Measurements from ENCODE around the gene KIF26B. TPM values are rescaled to one million over a fixed set of nuclear protein-coding genes. Genes with fewer than 3 reads are reported as not detected.
A peak's percentile ranks its signal among the peaks of the same experiment; 100 is the strongest.

The KIF26B gene
- total RNA-seq, 1 donor from 2014 or later: 43.1 TPM

DNA sequence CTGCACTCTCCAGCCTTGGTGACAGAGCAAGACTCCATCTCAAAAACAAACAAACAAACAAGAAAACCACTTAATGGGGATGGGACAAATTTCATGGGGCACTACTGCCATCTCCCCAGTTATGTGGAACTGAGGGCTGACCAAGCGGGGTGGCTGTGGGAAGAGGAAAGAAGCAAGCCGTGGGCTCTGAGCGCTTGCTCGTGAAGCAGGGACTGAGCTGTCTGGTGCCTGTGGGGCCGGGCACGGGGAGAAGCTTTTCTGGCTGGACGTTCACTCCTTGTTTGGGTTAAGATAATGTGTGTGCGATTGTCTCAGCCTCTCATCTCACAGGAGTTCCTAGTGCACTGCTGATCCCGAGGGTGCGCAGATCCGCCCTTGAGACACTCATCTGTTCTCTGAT is 22.0 kb upstream of the KIF26B start:
- no peak for DNase-seq (ENCODE audit: low spot score)

DNA sequence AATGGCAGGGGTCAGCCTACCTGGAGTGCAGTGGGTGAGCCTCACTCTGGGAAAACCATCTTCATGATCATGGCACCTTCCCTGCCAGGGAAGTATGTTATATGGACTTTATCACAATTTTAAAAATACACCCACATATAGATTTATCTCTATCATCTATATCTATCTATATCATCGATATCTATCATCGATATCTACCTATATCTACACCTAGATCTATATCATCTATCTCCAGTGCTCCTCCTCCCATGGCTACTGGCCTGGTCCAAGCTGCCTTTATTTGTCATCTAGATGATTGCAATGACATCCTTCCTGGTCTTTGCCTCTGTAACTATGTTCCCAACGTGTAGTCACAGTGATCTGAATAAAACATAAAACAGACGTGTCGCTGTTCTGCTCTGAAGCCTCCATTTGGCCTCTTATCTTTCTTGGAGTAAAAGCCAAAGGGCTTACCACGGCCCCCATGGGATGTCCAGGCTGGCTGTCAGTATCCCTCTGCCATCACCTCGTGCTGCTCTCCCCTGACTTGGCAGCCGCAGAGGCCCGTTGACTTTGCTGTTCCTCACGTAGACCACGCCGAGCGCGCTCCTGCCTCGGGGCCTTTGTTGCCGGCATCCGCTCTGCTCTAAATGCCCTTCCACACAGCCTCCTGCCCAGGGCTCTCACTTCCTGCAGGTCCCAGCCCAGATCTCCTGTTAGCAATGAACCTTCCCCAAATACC is 20.6 kb upstream of the KIF26B start:
- no peak for DNase-seq (ENCODE audit: low spot score)

DNA sequence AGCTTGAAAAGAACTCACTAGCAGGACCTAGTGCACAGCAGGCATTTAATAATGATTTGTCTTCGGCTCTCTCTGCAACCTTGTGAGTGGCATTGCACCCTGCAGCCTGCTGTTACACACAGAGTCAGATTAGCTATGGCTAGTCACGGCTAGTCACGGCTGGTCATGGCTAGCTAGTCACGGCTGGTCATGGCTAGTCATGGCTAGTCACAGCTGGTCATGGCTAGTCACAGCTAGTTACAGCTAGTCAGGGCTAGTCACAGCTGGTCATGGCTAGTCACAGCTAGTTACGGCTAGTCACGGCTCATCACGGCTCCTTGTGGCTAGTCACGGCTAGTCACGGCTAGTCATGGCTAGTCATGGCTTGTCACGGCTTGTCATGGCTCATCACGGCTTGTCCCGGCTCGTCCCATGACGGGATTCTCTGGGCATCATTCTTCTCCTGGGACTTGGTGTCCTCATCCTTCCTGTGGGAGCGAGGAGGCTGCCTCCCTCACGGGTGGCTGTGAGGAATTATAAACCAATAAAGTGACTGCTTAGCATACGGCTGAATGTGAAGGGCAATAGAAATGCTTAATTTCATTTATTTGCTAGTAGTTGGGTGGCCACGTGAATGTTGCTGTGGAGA is 12.5 kb upstream of the KIF26B start:
- DNase-seq (ENCODE audit: low spot score): no peak

DNA sequence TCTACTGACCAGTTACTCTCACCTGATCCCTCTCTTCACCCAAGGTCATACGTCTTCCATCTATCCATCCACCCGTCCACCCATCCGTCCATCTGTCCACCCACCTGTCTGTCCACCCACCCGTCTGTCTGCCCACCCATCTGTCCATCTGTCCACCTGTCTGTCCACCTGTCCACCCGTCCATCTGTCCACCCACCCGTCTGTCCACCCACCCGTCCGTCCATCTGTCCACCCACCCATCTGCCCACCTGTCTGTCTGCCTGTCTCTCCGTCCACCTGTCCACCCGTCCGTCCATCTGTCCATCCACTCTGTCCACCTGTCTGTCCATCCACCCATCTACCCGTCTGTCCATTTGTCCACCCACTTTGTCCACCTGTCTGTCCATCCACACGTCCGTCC is 11.8 kb upstream of the KIF26B start:
- DNase-seq (ENCODE audit: low spot score): no peak

DNA sequence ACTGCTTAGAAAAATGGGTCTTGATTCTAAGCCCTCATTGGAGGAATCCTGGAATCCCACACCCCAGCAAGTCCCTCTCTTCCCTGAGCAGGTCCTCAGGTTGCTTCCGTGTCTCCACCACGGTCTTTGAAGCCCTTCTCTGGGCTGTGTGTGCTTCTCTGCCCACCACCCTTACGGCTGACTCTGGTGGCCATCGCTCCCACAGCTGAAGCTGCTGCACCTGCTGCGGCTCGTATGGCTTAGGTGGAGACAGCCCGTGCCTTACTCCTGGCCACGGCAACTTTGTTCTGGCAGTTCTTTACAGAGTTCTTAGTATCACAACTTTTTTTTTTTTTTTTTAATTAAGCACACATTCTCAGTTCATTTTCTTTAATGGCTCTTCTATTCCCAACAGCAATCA is 10.9 kb upstream of the KIF26B start:
- no peak for DNase-seq (ENCODE audit: low spot score)

DNA sequence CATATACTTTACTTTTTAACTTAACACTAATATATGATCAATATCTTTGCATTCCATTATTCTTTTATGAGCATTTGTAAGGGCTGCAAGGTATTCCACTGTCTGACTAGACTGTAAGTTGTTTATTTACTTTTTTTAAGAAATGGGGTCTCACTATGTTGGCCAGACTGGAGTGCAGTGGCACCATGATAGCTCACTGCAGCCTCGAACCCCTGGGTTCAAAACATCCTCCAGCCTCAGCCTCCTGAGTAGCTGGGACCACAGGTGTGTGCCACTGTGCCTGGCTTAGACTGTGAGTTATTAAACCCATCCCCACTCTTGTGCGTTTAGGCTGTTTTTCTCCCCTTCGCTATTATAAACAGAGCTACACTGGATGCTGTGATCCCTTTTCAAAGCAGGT is 6.7 kb upstream of the KIF26B start:
- DNase-seq (ENCODE audit: low spot score): no peak

DNA sequence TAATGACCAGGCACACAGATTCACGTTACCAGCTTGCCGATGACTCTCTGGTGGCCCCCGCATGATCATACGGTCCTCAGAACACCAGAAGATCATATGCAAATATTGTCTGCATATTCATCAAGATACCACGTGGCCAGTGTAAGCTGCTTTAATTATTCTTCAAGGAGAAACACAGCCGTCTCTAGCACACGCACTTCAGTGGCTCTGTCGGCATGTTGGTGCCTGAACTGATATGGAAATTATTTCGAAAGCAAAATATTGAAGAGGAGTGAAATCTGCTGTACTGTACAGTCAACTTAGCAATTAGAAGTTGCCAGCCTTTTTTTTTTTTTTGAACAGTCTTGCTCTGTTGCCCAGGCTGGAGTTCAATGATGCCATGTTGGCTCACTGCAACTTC is 5.9 kb upstream of the KIF26B start:
- no peak for DNase-seq (ENCODE audit: low spot score)

DNA sequence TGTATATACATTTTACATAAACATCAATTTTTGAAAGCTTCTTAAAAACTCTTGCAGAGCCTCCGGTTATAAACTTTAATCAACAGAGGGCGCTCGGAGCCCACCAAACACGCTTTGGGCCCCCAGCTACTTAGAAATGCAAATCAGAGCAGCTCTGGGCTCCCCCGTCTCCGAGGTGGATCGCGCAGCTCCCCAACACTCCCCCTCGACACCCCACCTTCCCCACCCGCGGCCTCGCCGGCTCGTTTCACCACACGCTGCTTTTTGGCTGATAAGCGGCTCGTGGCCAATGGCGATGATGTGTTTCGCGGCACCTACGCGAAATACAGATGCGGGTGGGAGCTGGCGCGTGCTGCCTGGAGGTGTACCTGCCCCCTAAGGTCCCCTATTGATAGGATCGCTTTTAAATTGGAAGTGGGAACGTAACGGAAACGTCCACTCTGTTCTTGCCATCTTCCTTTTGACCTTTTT is 1.7 kb upstream of the KIF26B start:
- DNase-seq (ENCODE audit: low spot score): peak; percentile 88

DNA sequence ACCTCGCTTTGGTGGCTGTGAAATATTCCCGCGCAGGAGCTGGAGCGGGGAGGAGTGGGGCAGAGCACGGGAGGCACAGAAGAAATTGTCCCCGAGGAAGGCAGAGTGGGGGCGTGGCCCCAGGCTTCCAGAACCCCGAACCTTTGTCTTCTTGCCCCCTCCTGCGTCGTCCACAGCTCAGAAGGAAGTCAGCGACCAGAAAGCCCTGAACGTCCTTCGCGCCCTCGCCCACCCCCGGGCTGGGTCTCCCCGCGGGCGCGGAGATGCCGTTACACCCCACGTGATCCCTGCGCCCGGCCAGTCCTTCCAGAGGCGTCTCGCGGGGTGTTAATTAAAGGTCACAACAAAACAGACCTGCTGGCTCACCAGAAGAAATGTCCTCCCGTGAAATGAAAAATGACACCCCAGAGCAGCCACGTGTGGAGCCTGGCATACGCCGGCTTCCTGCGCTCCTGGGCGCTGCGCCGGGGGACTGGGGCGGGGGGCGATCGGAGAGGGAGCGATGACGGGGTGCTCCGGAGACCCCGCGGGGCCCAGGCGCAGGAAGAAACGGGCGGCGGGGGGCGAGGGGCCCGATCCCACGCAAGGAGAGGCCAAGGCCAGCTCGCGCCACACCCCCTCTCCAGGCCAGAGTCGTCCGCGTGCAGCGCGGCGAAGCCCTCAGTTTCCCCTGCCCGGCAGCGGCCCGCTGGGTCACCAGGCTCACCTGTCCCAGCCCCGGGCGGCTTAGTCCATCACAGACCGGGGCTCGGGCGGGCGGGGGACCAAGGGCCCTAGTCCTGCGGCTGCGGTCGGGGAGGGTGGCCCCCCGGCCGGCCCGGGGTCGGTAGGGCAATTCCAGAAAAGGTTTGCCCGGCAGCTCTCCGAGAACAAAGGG is 995 bp upstream of the KIF26B start:
- DNase-seq (ENCODE audit: low spot score): peak; percentile 44

DNA sequence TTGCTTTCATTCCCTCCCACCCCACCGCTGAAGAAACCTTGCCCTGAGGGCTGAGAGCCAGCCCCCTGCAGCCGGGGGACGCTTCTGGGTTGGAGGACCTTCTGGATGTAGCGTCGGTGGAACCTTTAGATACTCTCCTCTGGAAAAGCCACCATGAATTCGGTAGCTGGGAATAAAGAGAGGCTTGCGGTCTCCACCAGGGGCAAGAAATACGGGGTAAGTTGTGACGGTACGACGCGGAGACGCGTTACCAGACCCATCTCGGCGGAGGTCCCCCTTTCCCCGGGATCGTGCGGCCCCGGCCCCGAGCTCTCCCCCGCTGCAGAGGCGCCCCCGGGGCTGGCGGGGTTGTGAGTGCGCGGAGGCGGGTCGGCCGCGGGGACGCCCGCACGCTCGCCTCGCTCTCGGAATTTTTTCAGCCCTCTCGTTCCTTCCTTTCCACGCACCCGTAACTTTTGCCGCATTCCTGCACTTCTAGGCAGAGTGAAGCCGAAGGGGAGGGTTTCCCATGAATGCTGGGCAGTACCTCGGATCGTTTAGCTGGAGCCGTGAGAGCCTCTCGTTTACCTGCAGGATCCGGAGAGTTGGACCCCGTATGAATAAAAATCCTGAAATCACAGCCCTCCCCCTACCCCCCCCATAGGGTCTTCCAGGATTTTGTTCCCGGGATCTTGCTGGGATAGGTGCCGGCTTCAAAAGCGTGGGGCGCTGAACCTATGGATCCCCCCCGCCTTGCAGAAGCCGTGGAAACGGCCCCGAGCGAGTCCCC is 671 bp downstream of the KIF26B start:
- peak; percentile 22 for DNase-seq (ENCODE audit: low spot score)

DNA sequence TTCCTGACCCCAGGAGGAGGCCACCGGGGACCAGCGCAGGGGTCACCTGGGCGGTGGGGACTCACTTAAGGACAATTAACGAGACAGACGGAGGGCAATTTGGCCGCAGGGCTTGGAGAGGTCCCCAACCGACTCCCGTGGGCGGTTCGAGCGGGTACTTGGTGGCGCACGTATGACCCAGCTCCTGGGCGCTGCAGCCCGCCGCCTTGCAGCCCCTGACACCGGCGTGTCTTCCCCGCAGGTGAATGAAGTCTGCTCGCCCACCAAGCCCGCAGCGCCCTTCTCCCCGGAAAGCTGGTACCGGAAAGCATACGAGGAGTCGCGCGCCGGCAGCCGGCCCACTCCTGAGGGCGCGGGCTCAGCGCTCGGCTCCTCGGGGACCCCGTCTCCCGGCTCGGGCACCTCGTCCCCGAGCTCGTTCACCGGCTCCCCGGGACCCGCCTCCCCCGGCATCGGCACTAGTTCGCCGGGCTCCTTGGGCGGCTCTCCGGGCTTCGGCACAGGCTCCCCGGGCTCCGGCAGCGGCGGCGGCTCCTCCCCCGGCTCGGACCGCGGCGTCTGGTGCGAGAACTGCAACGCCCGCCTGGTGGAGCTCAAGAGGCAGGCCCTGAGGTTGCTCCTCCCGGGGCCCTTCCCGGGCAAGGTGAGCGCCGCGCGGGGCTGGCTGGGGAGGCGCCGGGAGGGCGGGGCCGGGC is 1.4 kb downstream of the KIF26B start:
- peak; percentile 87 for DNase-seq (ENCODE audit: low spot score)

DNA sequence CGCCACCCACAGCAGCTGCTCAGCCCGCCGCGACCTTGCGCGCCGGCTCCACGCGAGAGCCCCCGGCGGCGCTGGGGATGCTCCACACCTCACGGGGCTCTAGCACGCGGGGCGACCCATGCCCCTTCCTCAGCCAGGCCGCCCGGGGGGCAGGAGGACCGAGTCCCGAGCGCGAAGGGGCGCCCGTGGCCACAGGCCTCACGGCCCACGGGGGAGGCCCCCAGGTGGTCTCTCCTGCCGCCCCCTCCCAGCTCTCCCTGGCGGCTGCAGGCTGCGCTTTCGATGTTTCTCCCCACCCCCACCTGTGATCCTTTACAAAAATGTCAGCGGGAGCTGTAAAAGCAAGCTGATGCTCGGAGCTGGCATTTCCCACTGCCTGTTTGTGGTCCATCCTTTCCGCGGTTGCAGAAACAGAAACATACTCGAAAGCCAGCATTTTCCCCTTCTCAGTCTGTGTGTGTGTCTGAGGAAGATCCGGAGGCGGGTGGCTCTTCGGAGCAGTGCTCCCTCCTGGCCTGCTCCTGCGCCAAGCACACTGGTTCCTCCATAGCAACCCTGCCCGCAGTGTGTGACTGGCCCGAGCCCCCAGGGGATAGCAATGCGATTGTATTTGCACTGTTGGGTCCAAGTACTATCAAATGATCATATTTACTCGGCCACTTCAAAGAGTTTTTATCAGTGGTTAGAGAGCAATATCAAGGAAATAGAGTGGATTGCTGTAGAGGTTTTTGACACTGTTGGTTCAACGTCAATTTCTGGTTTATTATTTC is 2.1 kb downstream of the KIF26B start:
- peak; percentile 58 for DNase-seq (ENCODE audit: low spot score)

DNA sequence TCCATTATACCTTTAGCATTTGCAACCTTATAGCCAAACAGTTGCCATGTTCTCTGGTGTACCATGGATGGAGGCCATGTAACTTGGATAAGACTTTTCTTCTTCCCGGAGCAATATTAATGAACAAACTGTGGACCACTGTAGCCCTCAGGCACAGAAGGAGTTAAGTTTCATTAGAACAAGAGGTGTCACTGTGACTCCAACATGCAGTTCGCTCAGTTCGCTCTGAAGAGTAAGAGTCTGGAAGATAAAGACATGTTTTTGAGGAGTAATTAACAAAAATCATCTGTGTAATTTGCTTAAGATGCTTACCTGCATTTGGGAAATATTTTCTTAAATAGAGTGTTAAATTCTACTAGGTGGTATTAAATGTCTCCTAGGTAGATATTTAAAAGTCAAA is 4.1 kb downstream of the KIF26B start:
- DNase-seq (ENCODE audit: low spot score): no peak

DNA sequence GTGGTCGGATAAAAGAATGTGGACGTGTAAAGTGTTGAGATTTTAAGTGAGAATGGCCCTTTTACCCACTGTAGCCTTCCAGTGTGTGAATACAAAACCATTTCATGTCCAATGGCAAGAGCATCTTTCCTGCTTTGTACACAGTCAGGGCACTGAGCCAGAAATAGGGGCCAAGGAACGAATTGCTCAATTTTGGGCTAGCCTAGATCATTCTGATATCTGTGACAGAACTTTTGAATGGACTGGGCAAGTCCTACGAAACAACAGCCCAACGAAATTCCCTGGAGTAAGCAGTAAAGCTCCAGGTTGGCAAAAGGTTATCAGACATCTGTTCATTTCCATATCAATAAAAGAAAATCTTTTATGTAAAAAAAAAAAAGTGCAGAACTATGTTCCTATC is 5.5 kb downstream of the KIF26B start:
- DNase-seq (ENCODE audit: low spot score): no peak

DNA sequence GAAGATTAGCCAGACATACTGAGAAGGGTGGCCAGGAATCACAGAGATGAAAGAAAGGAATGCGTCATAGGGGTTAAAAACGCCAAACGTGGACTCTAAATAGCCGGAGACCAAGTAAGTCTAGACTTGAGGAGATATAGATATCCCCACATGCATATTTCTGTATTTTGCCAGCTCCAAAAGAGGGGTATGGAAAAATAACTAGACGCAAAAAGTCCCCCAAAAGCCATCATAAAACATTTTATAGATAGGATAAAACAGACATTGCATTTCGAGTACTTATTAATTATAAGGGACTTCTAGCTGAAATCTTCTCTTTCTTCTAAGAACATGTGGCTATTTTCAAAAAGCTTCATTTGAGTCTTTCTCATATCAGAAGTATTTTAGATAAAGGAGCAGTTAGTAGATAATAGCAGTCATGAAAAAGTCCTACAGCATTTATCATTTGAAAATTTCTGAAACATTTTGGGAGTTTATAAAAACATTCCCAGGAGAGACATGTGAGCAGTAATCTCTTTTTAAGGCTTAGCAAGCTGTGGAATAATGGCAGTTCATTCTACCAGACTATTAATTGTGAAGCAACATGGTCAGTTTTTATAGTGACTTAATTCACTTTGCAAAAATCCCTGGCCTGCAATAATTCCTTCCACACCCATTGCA is 6.1 kb downstream of the KIF26B start:
- peak; percentile 98 for DNase-seq (ENCODE audit: low spot score)

DNA sequence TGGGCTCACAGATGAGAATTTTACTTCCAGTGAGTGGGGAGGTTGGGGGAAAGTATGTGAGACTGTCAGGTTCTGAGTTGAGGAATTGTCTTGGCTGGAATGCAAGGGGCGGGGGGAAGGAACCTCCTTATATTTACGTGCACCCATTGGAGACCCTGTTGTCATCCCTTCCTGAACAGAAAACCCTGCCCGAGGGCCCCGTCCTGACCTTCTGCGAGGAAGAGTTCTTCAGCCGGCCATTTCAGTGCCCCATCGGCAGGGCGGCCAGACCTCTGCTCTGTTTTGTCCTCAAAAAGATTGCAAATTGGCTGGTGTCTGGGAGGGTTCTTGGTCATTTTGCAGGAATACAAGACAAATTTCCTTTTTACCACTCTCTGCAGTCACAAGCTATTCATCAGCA is 7.1 kb downstream of the KIF26B start:
- no peak for DNase-seq (ENCODE audit: low spot score)

DNA sequence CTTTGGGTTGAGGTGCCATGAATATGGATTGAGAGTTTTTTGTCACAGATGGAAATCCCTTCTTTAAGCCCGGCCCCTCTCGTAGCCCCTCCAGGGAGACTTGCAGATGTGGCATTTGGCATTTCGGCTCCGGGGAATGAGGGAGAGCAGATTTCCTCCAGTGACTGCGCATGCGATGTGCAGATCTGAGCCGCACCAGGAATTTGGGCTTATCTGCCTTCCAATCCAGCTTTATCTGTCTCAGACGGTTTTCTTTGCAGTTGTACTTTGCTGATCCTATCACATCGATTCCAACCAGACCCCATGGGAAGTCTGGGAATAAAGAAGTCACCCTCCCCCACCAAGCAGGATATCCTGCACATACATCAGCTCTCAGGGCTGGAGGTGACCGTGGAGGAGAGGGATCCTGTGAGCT is 11.7 kb downstream of the KIF26B start:
- DNase-seq (ENCODE audit: low spot score): peak; percentile 96

DNA sequence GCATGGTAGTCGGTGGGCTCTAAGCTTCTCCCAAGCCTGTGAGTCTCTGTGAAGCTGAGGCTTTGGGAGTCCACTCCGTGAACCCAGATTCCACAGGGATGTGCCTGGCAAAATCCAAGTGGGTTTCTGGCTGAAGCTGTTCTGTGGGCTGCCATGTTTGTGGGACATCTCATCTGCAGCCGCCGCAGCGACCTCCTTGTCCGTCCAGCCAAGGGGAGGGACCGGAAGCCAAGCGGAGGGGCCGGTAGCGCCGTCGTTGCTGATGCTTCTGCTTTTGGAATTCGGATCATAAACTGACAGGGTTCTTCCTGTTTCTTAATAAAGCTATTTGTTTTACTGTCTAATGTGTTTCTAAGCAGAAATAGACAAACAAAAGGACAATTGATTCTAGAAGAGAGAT is 13.3 kb downstream of the KIF26B start:
- DNase-seq (ENCODE audit: low spot score): peak; percentile 72

DNA sequence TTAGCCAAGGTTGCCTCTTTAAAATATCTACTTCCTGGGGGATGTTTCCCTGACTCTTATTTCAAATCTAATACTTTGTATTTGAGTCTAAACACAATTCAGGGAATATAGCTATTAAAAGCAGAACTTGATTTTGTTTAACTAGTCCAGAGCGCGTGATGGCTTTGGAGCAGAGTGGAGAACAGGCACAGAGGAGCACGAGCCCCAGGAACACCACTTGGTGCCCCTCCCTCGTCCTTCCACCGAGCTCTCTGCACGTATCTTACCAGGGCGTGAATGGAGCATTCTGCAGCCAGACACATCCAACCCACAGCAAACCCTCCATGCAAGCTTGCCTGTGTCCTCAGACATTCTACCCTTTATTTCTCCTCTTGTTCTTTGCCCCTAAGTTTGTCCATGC is 14.1 kb downstream of the KIF26B start:
- peak; percentile 69 for DNase-seq (ENCODE audit: low spot score)

DNA sequence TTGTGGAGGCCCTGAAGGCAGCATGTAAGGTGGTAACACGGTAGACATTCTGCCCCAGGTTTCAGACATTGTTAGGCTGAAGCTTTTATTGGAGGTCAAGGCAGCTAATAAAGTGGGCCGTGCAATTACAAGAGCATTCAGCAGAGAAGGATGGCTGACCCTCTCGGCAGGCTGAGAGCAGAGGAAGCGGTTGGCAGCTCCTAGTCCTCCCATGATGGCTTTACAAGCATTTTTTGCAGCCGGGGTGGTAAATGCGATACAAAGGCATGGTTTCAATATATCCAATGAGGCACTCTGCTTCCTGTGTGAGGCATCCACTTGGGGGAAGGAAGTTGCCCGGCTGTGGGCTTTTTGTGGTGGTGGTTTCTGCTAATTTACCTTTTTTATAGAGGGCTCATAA is 14.6 kb downstream of the KIF26B start:
- DNase-seq (ENCODE audit: low spot score): no peak
